ENCODE measurements around the gene TECPR1. TPM values are rescaled to one million over a fixed set of nuclear protein-coding genes. Genes with fewer than 3 reads are reported as not detected.

TECPR1 gene
- total RNA-seq, 4 donors from 2014 or later = 19.6 to 61.8 (median 26.3) TPM

DNA sequence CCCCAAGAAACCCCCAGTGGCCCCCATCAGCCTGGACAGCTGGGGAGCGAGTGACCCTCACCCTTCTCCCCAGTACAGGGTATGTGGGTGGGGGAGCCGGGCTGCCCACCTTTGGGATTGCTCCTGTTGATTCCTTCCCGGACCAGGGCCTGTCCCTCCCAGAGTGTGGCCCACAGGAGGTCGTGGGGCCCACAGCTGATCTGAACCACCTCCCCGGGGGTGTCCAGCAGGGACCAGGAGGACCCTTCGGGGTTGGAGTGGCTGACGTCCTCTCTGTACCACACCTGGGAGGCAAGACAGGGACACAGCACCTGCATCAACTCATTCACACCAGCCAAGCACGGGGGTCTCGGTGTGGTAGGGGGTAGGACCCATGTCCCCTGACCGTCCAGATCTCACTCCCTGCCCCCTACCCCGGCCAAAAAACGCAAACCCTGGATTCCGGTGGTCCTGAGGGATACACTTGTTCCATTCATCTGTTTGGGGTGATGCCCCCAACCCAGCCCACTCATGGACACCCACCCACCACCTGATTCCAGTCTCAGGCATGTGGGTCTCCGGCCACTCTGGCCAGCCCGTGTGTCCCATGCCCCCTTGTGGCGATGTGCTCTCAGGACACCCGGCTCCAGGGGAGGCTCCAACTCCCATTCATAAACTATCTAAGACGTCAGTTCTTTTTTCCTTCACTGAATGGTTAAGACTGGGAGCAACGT lies 10.9 kb downstream of the TECPR1 start:
- TF ChIP-seq, protein P1, sequence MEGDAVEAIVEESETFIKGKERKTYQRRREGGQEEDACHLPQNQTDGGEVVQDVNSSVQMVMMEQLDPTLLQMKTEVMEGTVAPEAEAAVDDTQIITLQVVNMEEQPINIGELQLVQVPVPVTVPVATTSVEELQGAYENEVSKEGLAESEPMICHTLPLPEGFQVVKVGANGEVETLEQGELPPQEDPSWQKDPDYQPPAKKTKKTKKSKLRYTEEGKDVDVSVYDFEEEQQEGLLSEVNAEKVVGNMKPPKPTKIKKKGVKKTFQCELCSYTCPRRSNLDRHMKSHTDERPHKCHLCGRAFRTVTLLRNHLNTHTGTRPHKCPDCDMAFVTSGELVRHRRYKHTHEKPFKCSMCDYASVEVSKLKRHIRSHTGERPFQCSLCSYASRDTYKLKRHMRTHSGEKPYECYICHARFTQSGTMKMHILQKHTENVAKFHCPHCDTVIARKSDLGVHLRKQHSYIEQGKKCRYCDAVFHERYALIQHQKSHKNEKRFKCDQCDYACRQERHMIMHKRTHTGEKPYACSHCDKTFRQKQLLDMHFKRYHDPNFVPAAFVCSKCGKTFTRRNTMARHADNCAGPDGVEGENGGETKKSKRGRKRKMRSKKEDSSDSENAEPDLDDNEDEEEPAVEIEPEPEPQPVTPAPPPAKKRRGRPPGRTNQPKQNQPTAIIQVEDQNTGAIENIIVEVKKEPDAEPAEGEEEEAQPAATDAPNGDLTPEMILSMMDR (IDR thresholded peaks at IDR 0.05) = peak; percentile 29 to 68 (median 43)
- TF ChIP-seq POLR2A (IDR thresholded peaks at IDR 0.05) = no peak
- Histone ChIP-seq H3K27ac (no peak overlapping the region), H3K4me3 (replicated peaks in 1 of 3) (no peak overlapping the region), H3K27me3 (no peaks in the 10 kb centered on the region), H3K9me3 (no peaks in the 10 kb centered on the region), H3K36me3 (peaks cover 0 to 6% of the 10 kb centered on the region in 2 donors), H3K4me1 (no peaks in the 10 kb centered on the region)
- intact Hi-C loops (cut with DNase I) = loop anchor here (10.0 kb wide), 1 partner anchor 216 kb away; no protein-coding TSS in a partner anchor
- WGBS, 2 donors = 65 to 66% methylated on average over 12 to 15 of the region's 19 CpGs
- DNase-seq = peak; percentile 31 to 35

DNA sequence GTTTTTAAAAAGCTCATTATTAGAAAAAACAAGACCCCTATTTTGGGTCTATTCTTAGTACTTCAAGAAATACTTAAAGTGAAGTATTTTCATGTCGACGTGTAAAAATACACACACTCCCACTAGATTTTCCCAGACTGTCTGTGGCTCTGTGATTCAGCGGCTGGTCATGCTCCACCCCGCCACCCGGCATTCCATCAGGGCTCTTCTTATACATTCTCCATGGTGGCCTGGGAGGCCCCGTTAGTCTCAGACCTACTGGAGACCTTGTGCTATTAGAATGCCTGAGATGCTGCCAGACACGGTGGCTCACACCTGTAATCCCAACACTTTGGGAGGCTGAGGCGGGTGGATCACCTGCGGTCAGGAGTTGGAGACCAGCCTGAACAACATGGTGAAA lies 13.1 kb downstream of the TECPR1 start:
- H3K4me3 ChIP-seq (replicated peaks in 1 of 3) = no peak overlapping the region
- no peaks in the 10 kb centered on the region for H3K4me1 ChIP-seq
- H3K9me3 ChIP-seq = no peaks in the 10 kb centered on the region
- TF ChIP-seq POLR2A (IDR thresholded peaks at IDR 0.05) = no peak
- TF ChIP-seq, protein P1 (IDR thresholded peaks at IDR 0.05) = no peak
- no peak for DNase-seq
- 85 to 86% methylated on average over 9 of the region's 9 CpGs for WGBS, 2 donors
- intact Hi-C loops (cut with DNase I) = no loop called here
- H3K27me3 ChIP-seq = no peaks in the 10 kb centered on the region
- H3K27ac ChIP-seq = no peak overlapping the region
- H3K36me3 ChIP-seq = peaks cover 0 to 6% of the 10 kb centered on the region in 2 donors

DNA sequence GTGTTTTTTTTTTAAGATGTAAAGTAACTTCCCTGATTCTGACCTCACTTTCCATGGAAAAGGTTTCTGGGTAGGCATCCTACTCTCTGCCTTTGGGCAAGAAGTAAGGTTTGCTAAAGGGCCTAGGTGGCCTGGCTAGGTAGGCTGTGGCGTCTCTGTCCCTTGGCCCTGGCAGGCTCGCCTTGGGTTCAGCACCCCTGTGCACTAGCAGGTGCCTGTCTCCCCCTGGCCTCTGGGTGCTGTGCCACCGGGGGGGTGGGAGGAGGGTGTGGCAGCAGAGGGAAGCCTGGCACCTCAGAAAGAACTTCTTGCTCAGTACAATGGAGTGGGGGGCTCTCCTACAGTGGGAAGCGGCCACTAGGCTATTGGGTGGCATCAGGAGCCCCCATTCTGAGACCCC lies 14.0 kb downstream of the TECPR1 start:
- no peaks in the 10 kb centered on the region for H3K9me3 ChIP-seq
- no peak overlapping the region for H3K27ac ChIP-seq
- no peaks in the 10 kb centered on the region for H3K4me1 ChIP-seq
- no peaks in the 10 kb centered on the region for H3K27me3 ChIP-seq
- H3K4me3 ChIP-seq (replicated peaks in 1 of 3) = no peak overlapping the region
- TF ChIP-seq, protein P1 (IDR thresholded peaks at IDR 0.05) = no peak
- no peak for TF ChIP-seq POLR2A (IDR thresholded peaks at IDR 0.05)
- DNase-seq = no peak
- H3K36me3 ChIP-seq = peaks cover 4 to 6% of the 10 kb centered on the region in 2 donors
- WGBS, 2 donors = 97 to 100% methylated on average over 4 of the region's 4 CpGs
- intact Hi-C loops (cut with DNase I) = no loop called here

DNA sequence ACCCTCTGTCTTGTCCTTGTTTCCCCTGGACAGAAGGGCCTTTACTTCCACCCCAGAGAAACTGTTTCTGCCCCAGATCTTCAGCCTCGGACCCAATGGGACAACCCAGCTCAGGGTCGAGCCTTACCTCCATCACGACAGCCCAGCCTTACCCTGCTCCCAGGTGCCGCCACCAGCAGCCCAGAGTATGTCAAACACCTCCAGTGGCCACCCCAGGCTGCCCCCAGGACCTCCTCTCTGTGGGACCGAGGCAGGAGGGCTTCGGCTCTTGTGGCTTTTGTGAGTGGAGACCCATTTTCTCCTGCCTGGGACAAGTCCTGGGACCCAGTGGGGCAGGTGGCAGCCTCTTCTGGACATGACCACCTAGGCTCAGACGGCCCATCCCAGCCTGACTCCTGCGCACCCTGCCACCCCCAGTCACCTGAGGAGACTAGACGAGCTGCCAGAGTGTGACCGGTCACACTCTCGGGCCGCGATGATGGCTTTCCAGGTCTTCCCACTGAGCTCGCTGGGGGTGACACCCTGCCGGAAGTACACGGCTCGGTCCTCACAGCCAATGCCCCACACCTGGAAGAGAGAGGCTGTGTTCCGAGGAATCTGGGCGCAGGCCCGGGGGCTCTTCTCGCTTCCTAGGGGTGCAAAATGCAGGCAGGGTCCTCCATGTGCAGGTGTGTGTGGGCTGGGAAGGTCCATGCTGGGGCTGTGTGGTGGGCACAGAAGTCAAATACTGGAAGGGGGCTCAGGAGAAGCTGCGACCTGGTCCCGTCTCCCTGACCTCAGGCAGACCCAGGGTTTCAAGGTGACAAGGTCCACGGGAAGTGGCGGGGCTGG lies 15.5 kb downstream of the TECPR1 start:
- 90 to 95% methylated on average over 18 to 19 of the region's 25 CpGs for WGBS, 2 donors
- TF ChIP-seq, protein P1 (IDR thresholded peaks at IDR 0.05) = no peak
- TF ChIP-seq POLR2A (IDR thresholded peaks at IDR 0.05) = no peak
- no peak for DNase-seq
- Histone ChIP-seq H3K4me3 (replicated peaks in 1 of 3) (no peak overlapping the region), H3K27ac (no peak overlapping the region), H3K4me1 (no peaks in the 10 kb centered on the region), H3K27me3 (no peaks in the 10 kb centered on the region), H3K9me3 (no peaks in the 10 kb centered on the region), H3K36me3 (peaks cover 4 to 6% of the 10 kb centered on the region in 2 donors)
- intact Hi-C loops (cut with DNase I) = no loop called here

DNA sequence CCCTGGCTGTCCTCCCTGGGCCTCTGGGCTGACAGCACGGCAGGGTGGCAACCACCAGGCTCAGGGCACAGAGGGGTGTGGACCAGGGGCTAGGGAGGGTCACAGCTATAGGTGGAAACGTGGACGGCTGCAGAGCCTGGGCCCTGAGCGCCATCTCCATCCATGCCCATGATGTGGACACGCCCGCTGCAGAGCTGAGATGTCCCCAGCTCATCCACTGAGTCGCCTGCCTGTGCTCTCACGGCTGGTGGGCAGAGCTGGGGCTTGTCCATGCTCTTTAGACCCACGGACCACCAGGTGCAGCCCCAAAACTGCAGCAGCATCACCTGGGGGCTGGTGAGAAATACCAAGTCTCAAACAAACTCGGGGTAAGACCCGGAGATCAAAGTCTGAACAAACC lies 16.1 kb downstream of the TECPR1 start:
- intact Hi-C loops (cut with DNase I) = no loop called here
- whole genome bisulfite sequencing, 2 donors = 89 to 95% methylated on average over 8 to 11 of the region's 11 CpGs
- Histone ChIP-seq H3K9me3 (no peaks in the 10 kb centered on the region), H3K27me3 (no peaks in the 10 kb centered on the region), H3K4me3 (replicated peaks in 1 of 3) (no peak overlapping the region), H3K27ac (no peak overlapping the region), H3K4me1 (no peaks in the 10 kb centered on the region), H3K36me3 (peaks cover 6% of the 10 kb centered on the region in 2 donors)
- DNase-seq = no peak
- TF ChIP-seq, protein P1 (IDR thresholded peaks at IDR 0.05) = no peak
- TF ChIP-seq POLR2A (IDR thresholded peaks at IDR 0.05) = no peak
